Subcutaneous adipose tissue (tissue), 4 donors: Measurements from ENCODE around the gene ACSS2. TPM values are rescaled to one million over a fixed set of nuclear protein-coding genes. Genes with fewer than 3 reads are reported as not detected.

Source experiments
- total RNA-seq, 4 donors: library from RNA; depleted of rRNA; stranded (reverse); fragments of >200 nt; gene quantifications; one replicate each; pipeline ENCODE4 v1.1.0, GENCODE V29; 2016
- TF ChIP-seq, protein P1 (sequence below): fragments of 450-650 bp; IDR thresholded peaks from one replicate; pipeline ENCODE4 v1.5.1; 2016; ENCODE audit warnings: low read depth, mild to moderate bottlenecking, control low read depth, antibody characterized with exemption, moderate library complexity

Gene ACSS2
- total RNA-seq, 4 donors from 2014 or later = 97.4 to 252 (median 136) TPM

DNA sequence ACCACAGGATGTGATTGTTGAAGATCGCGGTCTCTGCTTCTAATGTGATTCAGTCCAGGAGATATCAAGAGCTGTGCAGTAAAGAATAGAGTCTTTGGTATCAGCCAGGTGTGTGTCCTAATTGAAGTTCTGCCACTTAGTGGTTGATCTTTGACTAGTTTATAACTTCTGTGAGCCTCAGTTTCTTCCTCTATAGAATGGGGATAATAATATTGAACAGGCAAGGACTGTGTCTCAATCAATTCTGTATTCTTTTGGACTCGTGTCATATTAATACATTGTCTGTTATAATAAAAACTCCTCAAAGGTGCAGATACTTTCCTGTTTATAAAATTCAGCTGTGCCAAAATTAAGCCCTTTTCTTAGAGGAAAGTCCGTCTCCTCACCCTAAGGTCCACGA is 27.8 kb upstream of the ACSS2 start:
- TF ChIP-seq, protein P1, sequence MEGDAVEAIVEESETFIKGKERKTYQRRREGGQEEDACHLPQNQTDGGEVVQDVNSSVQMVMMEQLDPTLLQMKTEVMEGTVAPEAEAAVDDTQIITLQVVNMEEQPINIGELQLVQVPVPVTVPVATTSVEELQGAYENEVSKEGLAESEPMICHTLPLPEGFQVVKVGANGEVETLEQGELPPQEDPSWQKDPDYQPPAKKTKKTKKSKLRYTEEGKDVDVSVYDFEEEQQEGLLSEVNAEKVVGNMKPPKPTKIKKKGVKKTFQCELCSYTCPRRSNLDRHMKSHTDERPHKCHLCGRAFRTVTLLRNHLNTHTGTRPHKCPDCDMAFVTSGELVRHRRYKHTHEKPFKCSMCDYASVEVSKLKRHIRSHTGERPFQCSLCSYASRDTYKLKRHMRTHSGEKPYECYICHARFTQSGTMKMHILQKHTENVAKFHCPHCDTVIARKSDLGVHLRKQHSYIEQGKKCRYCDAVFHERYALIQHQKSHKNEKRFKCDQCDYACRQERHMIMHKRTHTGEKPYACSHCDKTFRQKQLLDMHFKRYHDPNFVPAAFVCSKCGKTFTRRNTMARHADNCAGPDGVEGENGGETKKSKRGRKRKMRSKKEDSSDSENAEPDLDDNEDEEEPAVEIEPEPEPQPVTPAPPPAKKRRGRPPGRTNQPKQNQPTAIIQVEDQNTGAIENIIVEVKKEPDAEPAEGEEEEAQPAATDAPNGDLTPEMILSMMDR = no peak

DNA sequence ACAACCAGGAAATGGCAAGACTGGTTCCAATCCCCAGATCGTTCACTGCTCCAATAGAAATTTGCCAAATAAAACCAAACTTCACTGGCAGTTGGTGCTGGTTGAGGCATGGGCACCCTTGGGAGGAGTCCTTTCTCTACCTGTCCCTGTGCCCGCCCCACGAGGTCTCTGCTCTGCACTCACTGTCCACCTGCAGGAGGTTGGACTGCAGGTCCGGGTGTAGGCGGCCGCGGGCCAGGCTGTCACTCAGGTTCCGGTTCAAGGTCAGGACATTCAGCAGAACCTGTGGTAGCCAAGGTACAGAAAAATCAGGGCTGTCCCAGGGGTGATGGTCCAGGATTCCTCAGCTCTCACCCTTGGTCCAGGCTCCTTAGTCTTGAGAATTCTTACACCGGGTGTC is 26.6 kb upstream of the ACSS2 start:
- TF ChIP-seq, protein P1 = no peak

DNA sequence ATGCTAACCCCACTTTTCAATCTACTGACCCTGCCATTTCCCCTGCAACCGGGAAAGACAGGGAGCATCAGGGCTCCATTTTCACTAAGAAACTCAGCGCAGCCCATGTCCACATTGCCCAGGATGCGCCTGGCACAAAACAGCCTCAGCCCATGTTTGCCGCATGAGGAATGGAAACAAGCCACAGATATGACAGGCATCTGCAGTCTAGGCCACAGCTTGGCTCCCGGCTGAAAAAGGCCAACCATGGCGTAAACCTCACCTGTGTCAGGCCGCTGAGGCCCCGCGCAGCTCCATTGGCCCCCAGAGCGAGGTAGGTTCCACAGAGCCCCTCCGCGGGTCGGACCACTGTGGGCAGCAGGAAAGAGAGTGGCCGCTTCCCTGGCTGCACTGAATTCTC is 25.4 kb upstream of the ACSS2 start:
- TF ChIP-seq, protein P1 = no peak

DNA sequence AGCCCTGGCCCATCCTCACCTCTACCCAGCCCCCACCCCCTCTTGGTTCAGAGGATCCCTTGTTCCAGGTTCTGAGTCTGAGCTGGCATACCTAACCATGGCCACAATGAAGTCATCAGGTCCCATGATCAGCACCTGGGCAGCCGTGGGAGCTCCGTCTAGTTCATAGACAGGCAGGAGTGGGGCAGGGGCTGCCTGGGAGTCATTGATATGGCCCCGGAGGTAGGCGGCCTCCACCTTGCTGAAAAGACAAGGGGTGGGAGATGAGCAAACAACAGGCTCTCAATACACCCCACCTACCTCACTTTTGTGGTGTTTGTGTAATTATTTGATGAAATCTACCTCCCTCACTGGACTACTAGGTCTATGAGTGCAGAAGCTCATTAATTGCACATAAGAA is 24.1 kb upstream of the ACSS2 start:
- TF ChIP-seq, protein P1 = no peak

DNA sequence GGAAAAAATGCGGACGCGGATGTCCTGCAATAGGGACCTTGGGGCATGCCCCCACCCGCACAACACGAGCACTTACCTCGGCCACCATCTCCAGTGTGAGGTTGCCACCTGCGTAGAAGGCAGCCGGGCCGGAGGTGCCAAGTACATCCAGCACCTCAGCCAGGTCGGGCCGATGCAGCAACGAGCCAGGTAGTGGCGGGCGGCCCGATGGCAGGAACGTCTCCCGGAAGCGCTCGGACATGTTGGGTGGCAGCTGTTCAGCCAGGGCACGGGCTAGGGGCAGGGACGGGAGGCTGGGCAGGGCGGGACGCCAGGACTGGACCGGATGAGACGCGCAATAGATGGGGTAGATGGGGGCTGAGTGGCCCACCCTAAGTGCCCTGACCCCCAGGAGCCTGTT is 17.0 kb upstream of the ACSS2 start:
- TF ChIP-seq, protein P1 = no peak

DNA sequence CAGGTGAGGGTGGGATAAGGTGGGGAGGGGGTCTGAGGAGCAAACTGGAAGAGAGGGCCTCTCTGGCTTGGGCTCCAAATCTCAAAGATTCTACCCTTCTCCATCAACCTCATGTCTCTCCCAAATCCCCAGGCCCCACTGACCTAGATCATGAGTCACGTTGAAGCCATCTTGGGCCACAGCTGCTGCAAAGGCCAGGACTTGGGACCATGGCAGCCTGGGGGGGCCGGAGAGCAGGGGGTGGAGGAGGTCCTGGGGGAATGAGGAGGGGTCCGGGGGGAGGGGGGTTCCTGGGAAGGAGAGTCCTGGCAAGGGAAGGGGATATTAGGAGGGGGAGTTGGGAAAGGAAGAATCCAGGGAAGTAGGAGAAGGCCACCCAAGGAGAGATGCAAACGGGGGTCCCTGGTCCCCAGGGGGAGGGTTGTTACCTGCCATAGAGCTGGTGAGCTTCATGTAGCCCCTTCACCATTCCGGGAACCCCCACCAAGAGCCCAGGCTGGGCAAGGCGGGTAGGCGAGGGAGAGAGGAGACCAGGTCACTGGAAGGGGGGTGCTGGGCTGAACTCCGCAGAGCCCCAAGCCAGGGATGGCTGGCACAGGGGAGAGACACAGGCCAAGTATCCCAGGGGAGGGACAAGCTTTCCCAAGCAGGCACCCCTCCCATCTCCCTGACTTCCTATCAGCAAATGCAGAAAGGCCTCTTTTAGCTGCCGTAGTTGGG is 16.4 kb upstream of the ACSS2 start:
- TF ChIP-seq, protein P1 = no peak

DNA sequence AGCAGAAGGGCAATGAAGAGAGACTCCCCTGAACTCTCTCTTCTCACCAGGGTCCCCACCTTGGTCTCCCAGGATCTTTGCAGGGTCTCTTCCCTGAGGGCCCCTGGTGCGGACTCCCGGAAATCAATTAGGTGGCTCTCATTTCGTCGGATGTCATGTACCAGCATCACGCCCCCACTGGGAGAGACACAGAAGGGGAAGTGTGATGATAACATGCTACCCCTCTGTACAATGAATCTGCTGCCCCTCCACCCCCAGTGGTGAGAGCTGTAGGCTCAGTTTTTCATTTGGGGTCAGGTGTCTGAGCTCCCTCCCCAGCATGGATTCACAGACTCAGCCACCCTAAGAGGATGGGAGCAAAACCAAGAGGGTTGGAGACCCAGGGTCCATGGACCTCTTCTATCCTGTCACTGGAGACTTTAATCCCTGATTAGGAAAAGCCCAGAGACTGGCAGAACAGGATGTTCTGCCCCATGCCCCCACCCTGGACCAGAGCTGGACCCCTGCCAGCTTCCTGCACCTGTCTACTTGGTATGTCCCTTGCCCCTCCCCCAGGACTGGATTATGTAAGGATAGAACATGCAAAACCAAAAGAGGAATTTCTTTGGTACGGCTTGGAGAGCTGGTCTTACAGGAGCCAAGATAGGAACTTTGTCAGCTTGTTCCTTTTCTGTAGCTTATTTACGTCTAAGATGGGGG is 14.9 kb upstream of the ACSS2 start:
- TF ChIP-seq, protein P1 = no peak
